K562 (cell line): ENCODE results near the gene NEURL4. TPM values are rescaled to one million over a fixed set of nuclear protein-coding genes. Genes with fewer than 3 reads are reported as not detected.

ENCODE experiments used
- ATAC-seq: fragments of 200-7000 bp; cut with Tn5 transposase; 3 replicates; pipeline ENCODE4 v1.9.1; 2020; ENCODE audit warnings: moderate library complexity
- BruUV-seq: library from RNA; stranded (reverse); fragments of 400-500 nt; replicated peaks from 2 replicates; lab custom pipeline; 2021; lab: Mats Ljungman, UMichigan
- CTCF ChIA-PET: fragments of 300-600 bp; formaldehyde crosslinking; extraction: SDS; loops from one replicate; lab custom pipeline; 2021; ENCODE audit warnings: low intra/inter-chr PET ratio; lab: Yijun Ruan, JAX
- POLR2A ChIA-PET: fragments of 300-600, 350-650 bp; sonication (Branson Sonifier 250); formaldehyde crosslinking; extraction: SDS; loops from one replicate; lab custom pipeline; 2021; ENCODE audit warnings: antibody characterized with exemption, inconsistent platforms; lab: Yijun Ruan, JAX
- DNase-seq, 4 experiments: peaks; one replicate each; pipeline versions ENCODE4 v3.0.0 to v3.0.0-alpha.2; 2011 to 2018; ENCODE audit warnings: low spot score in 3 of 4, mixed read lengths in 3 of 4; ENCODE audit errors: extremely low read depth in 1 of 4
- FAIRE-seq: peaks from 2 replicates; lab custom pipeline; 2011; peaks lifted over from hg19 to GRCh38; lab: Jason Lieb, UNC
- H2AFZ ChIP-seq: 2 replicates; pipeline ENCODE4 v1.6.0; 2011; ENCODE audit warnings: low read depth, low read length, control low read depth, inconsistent platforms
- H3K27ac ChIP-seq: fragments of 200-600 bp; 3 replicates; pipeline ENCODE4 v1.8.0; 2011; ENCODE audit warnings: low read depth, mild to moderate bottlenecking, control low read depth, inconsistent platforms, low read length, moderate library complexity, mixed read lengths; ENCODE audit errors: extremely low read depth
- H3K27me3 ChIP-seq, 2 experiments: fragments of 300-600 bp in 1 of 2; 2 replicates in 1 of 2; 3 replicates in 1 of 2; pipeline versions ENCODE4 v1.6.0 to v1.8.0; 2011; ENCODE audit warnings: inconsistent platforms in 2 of 2, low read length in 2 of 2, mild to moderate bottlenecking in 1 of 2, mixed read lengths in 1 of 2, moderate library complexity in 1 of 2; ENCODE audit not compliant: control insufficient read depth in 2 of 2, insufficient read depth in 2 of 2
- H3K36me3 ChIP-seq: fragments of 300-600 bp; 3 replicates; pipeline ENCODE4 v1.8.0; 2011; ENCODE audit warnings: mild to moderate bottlenecking, low read length, inconsistent platforms; ENCODE audit not compliant: control insufficient read depth, insufficient read depth
- H3K4me1 ChIP-seq, 2 experiments: fragments of 200-600 bp in 1 of 2; replicated peaks in 1 of 2; 2 replicates in 1 of 2; 3 replicates in 1 of 2; pipeline versions ENCODE4 v1.5.1 to v1.8.0; 2011; ENCODE audit warnings: inconsistent platforms in 2 of 2, low read length in 2 of 2, mild to moderate bottlenecking in 1 of 2, mixed read lengths in 1 of 2, moderate library complexity in 1 of 2; ENCODE audit not compliant: control insufficient read depth in 2 of 2, insufficient read depth in 2 of 2
- H3K4me2 ChIP-seq: 2 replicates; pipeline ENCODE4 v1.6.1; 2011; ENCODE audit warnings: low read length, control low read depth, inconsistent platforms, mixed read lengths; ENCODE audit not compliant: insufficient read depth
- H3K4me3 ChIP-seq: fragments of 200-600 bp; sonication (generic), shearing (Covaris generic); 2 replicates; pipeline ENCODE4 v1.5.1; 2016; ENCODE audit warnings: control low read depth, inconsistent platforms
- H3K79me2 ChIP-seq: fragments of 200-600 bp; 3 replicates; pipeline ENCODE4 v1.8.0; 2011; ENCODE audit warnings: low read length, inconsistent platforms; ENCODE audit not compliant: control insufficient read depth, insufficient read depth
- H3K9ac ChIP-seq, 2 experiments: 2 replicates each; pipeline versions ENCODE4 v1.6.0 to v1.6.1; 2011; ENCODE audit warnings: low read depth in 2 of 2, low read length in 2 of 2, control low read depth in 1 of 2, inconsistent platforms in 1 of 2, mild to moderate bottlenecking in 1 of 2, mixed read lengths in 1 of 2; ENCODE audit not compliant: insufficient read depth in 1 of 2
- H3K9me1 ChIP-seq: one replicate; pipeline ENCODE4 v1.6.0; 2011; ENCODE audit warnings: inconsistent platforms, mild to moderate bottlenecking, low read length, moderate library complexity; ENCODE audit not compliant: control insufficient read depth, insufficient read depth
- H3K9me3 ChIP-seq: replicated peaks from 2 replicates; pipeline ENCODE4 v1.5.1; 2011; ENCODE audit warnings: low read depth, low read length, inconsistent platforms; ENCODE audit not compliant: control insufficient read depth, insufficient read depth
- H4K20me1 ChIP-seq: replicated peaks from 2 replicates; pipeline ENCODE4 v1.6.1; 2011; ENCODE audit warnings: low read length, inconsistent platforms, mixed read lengths; ENCODE audit not compliant: control insufficient read depth, insufficient read depth
- CBX1 ChIP-seq: sonication (generic); IDR thresholded peaks from 2 replicates; pipeline ENCODE4 v1.6.1; 2016; ENCODE audit warnings: antibody characterized with exemption, low read depth, mild to moderate bottlenecking
- DIDO1 ChIP-seq: fragments of 450-650 bp; IDR thresholded peaks from 2 replicates; pipeline ENCODE4 v1.6.1; 2016; ENCODE audit warnings: low read depth, missing biosample characterization, missing genetic modification characterization
- HIVEP1 ChIP-seq: fragments of 250-450 bp; sonication (Bioruptor Pico); IDR thresholded peaks from 2 replicates; pipeline ENCODE4 v1.4.0; 2020; ENCODE audit warnings: mild to moderate bottlenecking
- POLR2AphosphoS2 ChIP-seq: IDR thresholded peaks from 2 replicates; pipeline ENCODE4 v1.6.1; 2012; ENCODE audit warnings: low read length, improper control_type of control experiment
- PRPF4 ChIP-seq: fragments of 200-400 bp; formaldehyde crosslinking; IDR thresholded peaks from one replicate; pipeline ENCODE4 v1.6.1; 2017; ENCODE audit warnings: low read length, low read depth, mild to moderate bottlenecking; ENCODE audit not compliant: insufficient read depth, poor library complexity, severe bottlenecking
- RFX1 ChIP-seq: fragments of 450-650 bp; IDR thresholded peaks from 2 replicates; pipeline ENCODE4 v1.6.1; 2016; ENCODE audit warnings: mild to moderate bottlenecking, moderate library complexity
- SMAD2 ChIP-seq: fragments of 150-350 bp; IDR thresholded peaks from 2 replicates; pipeline ENCODE4 v1.6.1; 2014; ENCODE audit warnings: low read depth, mild to moderate bottlenecking, low read length
- TOE1 ChIP-seq, 2 experiments: fragments of 450-650 bp in 1 of 2; sonication (generic) in 1 of 2; formaldehyde crosslinking in 1 of 2; IDR thresholded peaks; 2 replicates each; pipeline versions ENCODE4 v1.7.1 to v1.8.0; 2016 to 2022; ENCODE audit warnings: borderline replicate concordance in 2 of 2, mild to moderate bottlenecking in 2 of 2, antibody characterized with exemption in 1 of 2, inconsistent platforms in 1 of 2, low read depth in 1 of 2, missing genetic modification reagents in 1 of 2, moderate library complexity in 1 of 2
- ZKSCAN1 ChIP-seq: fragments of 150-350 bp; IDR thresholded peaks from 2 replicates; pipeline ENCODE4 v1.6.1; 2016; ENCODE audit warnings: low read depth, low read length
- ZNF507 ChIP-seq: conservative IDR thresholded peaks from 2 replicates; pipeline ENCODE4 v1.6.1; 2017; ENCODE audit warnings: missing genetic modification characterization, missing compliant biosample characterization
- WGBS: fragments of 100-300 bp; shearing (Covaris generic); methylation state at CpG from one replicate; pipeline ENCODE4 v1.1.6; 2016; ENCODE audit warnings: low coverage, mixed read lengths; ENCODE audit not compliant: insufficient coverage; ENCODE audit errors: missing lambda C conversion rate; 5-methylcytosine and 5-hydroxymethylcytosine counted together
- in situ Hi-C: fragments of 300-500 bp; cut with MboI; formaldehyde crosslinking; loops from 4 replicates; pipeline ENCODE4 v1.15.0; 2018; ENCODE audit warnings: inconsistent platforms, mixed read lengths
- intact Hi-C: fragments of 100-400 bp; cut with micrococcal nuclease; formaldehyde crosslinking; loops from 2 replicates; pipeline ENCODE4 v1.14.2; 2022
- polyA plus RNA-seq, 8 experiments: library from polyadenylated mRNA; depleted of rRNA in 4 of 8; stranded (reverse) in 5 of 8; unstranded in 3 of 8; fragments of >200 nt; fragmentation: Nextera tagmentation in 2 of 8; fragmentation: Illumina TruSeq in 1 of 8; extraction: Ambion mirVana in 2 of 8; extraction: Trizol in 1 of 8; gene quantifications; 2 replicates each; pipeline versions ENCODE4 v1.2.1 to v1.2.3, GENCODE V29; 2011 to 2014; ENCODE audit warnings: inconsistent platforms in 1 of 8, missing spikeins in 1 of 8
- total RNA-seq, 7 experiments: library from RNA; depleted of rRNA in 6 of 7; stranded (reverse); fragments of >200 nt in 6 of 7; fragmentation: Illumina TruSeq in 2 of 7; extraction: Trizol in 2 of 7; gene quantifications; 2 replicates each; pipeline versions ENCODE4 v1.2.1 to v1.2.3, GENCODE V29; 2011 to 2021; ENCODE audit warnings: low replicate concordance in 1 of 7
- TF ChIP-seq, protein P1 (sequence below): fragments of 250-450 bp; sonication (Bioruptor Pico); IDR thresholded peaks from 2 replicates; pipeline ENCODE4 v1.4.0; 2020
- TF ChIP-seq, protein P2 (sequence below): sonication (generic); formaldehyde crosslinking; IDR thresholded peaks from 2 replicates; pipeline ENCODE4 v1.8.0; 2022; ENCODE audit warnings: mild to moderate bottlenecking, missing genetic modification reagents
- TF ChIP-seq, protein P3 (sequence below): fragments of 150-350 bp; IDR thresholded peaks from 2 replicates; pipeline ENCODE4 v1.6.1; 2014; ENCODE audit warnings: low read depth, mild to moderate bottlenecking, low read length, borderline replicate concordance
- TF ChIP-seq, protein P4 (sequence below): fragments of 450-650 bp; formaldehyde crosslinking; conservative IDR thresholded peaks from 2 replicates; pipeline ENCODE4 v1.4.0; 2022; ENCODE audit warnings: mild to moderate bottlenecking, missing genetic modification characterization
- TF ChIP-seq, protein P5 (sequence below): sonication (generic); formaldehyde crosslinking; IDR thresholded peaks from 2 replicates; pipeline ENCODE4 v1.8.1; 2023; ENCODE audit warnings: mild to moderate bottlenecking, missing genetic modification reagents, moderate library complexity

NEURL4 gene
- total and polyA plus RNA-seq, 9 of the 15 experiments (the other 6 are each of a cell fraction or from before 2014, with no cell fraction given): 0.08 to 37.4 (median 11.5) TPM

DNA sequence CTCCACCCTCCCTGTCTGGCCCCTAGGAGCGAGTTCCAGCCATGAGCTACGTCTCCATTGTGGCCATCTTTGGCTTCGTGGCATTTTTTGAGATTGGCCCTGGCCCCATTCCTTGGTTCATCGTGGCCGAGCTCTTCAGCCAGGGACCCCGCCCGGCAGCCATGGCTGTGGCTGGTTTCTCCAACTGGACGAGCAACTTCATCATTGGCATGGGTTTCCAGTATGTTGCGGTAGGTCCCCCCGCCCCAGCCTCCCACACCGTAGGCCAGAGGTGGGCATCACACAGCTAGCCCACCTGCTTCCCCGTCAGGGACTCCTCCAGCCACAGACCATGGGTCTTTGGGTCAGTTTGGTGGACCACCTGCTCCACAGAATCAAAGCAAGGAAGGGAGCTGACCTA, 43.5 kb downstream of the NEURL4 start:
- Histone ChIP-seq H3K9ac (no peak overlapping the region), H3K79me2 (no peaks in the 10 kb centered on the region; the same call in 2 of the 3 replicates), H3K27me3 (no peaks in the 10 kb centered on the region), H3K4me1 (peaks cover 15 to 48% of the 10 kb centered on the region in 2 experiments; a peak in 4 of 5 replicates), H2AFZ (no peak overlapping the region), H3K9me1 (no peaks in the 10 kb centered on the region), H3K27ac (no peak overlapping the region), H3K4me3 (no peak overlapping the region), H4K20me1 (no peaks in the 10 kb centered on the region; the same call in 1 of the 2 replicates), H3K9me3 (no peaks in the 10 kb centered on the region), H3K4me2 (no peak overlapping the region), H3K36me3 (0 out of 3 replicates have a peak, but pooled peaks cover 3% of the 10 kb centered on the region)
- in situ Hi-C loops: no loop called here
- intact Hi-C loops: no loop called here
- DNase-seq: no peak
- CTCF ChIA-PET: no interaction called here
- POLR2A ChIA-PET: interaction anchor here (0.6 to 1.8 kb wide), 4 partner anchors 11 to 295 kb away, joined by 3 to 13 read pairs (median 5); no protein-coding TSS in a partner anchor
- FAIRE-seq: no peak
- BruUV-seq: no TSS peak
- 78% methylated on average over 11 of the region's 12 CpGs for WGBS
- ATAC-seq: no peak
- TF ChIP-seq, protein P1, sequence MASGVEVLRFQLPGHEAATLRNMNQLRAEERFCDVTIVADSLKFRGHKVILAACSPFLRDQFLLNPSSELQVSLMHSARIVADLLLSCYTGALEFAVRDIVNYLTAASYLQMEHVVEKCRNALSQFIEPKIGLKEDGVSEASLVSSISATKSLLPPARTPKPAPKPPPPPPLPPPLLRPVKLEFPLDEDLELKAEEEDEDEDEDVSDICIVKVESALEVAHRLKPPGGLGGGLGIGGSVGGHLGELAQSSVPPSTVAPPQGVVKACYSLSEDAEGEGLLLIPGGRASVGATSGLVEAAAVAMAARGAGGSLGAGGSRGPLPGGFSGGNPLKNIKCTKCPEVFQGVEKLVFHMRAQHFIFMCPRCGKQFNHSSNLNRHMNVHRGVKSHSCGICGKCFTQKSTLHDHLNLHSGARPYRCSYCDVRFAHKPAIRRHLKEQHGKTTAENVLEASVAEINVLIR (CRISPR knock-in tag): no peak
- no peak for TF ChIP-seq DIDO1 (tag)
- TF ChIP-seq HIVEP1 (CRISPR knock-in tag): no peak
- TF ChIP-seq PRPF4: no peak
- TF ChIP-seq TOE1 (IDR thresholded peaks at IDR 0.05; ENCODE audit: borderline replicate concordance): no peak
- no peak for TF ChIP-seq TOE1 (CRISPR knock-in tag; IDR thresholded peaks at IDR 0.05; ENCODE audit: borderline replicate concordance, low read depth)
- TF ChIP-seq ZKSCAN1: no peak
- no peak for TF ChIP-seq SMAD2
- no peak for TF ChIP-seq POLR2AphosphoS2
- TF ChIP-seq, protein P2, sequence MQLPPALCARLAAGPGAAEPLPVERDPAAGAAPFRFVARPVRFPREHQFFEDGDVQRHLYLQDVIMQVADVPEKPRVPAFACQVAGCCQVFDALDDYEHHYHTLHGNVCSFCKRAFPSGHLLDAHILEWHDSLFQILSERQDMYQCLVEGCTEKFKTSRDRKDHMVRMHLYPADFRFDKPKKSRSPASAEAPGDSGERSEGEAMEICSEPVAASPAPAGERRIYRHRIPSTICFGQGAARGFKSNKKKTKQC (CRISPR knock-in tag): no peak
- TF ChIP-seq CBX1: no peak
- TF ChIP-seq, protein P3, sequence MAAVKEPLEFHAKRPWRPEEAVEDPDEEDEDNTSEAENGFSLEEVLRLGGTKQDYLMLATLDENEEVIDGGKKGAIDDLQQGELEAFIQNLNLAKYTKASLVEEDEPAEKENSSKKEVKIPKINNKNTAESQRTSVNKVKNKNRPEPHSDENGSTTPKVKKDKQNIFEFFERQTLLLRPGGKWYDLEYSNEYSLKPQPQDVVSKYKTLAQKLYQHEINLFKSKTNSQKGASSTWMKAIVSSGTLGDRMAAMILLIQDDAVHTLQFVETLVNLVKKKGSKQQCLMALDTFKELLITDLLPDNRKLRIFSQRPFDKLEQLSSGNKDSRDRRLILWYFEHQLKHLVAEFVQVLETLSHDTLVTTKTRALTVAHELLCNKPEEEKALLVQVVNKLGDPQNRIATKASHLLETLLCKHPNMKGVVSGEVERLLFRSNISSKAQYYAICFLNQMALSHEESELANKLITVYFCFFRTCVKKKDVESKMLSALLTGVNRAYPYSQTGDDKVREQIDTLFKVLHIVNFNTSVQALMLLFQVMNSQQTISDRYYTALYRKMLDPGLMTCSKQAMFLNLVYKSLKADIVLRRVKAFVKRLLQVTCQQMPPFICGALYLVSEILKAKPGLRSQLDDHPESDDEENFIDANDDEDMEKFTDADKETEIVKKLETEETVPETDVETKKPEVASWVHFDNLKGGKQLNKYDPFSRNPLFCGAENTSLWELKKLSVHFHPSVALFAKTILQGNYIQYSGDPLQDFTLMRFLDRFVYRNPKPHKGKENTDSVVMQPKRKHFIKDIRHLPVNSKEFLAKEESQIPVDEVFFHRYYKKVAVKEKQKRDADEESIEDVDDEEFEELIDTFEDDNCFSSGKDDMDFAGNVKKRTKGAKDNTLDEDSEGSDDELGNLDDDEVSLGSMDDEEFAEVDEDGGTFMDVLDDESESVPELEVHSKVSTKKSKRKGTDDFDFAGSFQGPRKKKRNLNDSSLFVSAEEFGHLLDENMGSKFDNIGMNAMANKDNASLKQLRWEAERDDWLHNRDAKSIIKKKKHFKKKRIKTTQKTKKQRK: no peak
- no peak for TF ChIP-seq ZNF507 (tag)
- TF ChIP-seq, protein P4, sequence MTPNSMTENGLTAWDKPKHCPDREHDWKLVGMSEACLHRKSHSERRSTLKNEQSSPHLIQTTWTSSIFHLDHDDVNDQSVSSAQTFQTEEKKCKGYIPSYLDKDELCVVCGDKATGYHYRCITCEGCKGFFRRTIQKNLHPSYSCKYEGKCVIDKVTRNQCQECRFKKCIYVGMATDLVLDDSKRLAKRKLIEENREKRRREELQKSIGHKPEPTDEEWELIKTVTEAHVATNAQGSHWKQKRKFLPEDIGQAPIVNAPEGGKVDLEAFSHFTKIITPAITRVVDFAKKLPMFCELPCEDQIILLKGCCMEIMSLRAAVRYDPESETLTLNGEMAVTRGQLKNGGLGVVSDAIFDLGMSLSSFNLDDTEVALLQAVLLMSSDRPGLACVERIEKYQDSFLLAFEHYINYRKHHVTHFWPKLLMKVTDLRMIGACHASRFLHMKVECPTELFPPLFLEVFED (CRISPR knock-in tag): no peak
- TF ChIP-seq, protein P5, sequence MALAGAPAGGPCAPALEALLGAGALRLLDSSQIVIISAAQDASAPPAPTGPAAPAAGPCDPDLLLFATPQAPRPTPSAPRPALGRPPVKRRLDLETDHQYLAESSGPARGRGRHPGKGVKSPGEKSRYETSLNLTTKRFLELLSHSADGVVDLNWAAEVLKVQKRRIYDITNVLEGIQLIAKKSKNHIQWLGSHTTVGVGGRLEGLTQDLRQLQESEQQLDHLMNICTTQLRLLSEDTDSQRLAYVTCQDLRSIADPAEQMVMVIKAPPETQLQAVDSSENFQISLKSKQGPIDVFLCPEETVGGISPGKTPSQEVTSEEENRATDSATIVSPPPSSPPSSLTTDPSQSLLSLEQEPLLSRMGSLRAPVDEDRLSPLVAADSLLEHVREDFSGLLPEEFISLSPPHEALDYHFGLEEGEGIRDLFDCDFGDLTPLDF: no peak
- no peak for TF ChIP-seq RFX1
